GM19452 (cell line): ENCODE measurements around the gene CMAS.
"Not testable (repeated sequence)": the region's sequence is repeated elsewhere in the genome, so short reads cannot be mapped to it uniquely, and the experiment has no call there.

Experiments used
- ATAC-seq: cut with Tn5 transposase; IDR thresholded peaks from one replicate; pipeline ENCODE4 v1.9.1; 2021; ENCODE audit not compliant: unreplicated experiment

CMAS gene

DNA sequence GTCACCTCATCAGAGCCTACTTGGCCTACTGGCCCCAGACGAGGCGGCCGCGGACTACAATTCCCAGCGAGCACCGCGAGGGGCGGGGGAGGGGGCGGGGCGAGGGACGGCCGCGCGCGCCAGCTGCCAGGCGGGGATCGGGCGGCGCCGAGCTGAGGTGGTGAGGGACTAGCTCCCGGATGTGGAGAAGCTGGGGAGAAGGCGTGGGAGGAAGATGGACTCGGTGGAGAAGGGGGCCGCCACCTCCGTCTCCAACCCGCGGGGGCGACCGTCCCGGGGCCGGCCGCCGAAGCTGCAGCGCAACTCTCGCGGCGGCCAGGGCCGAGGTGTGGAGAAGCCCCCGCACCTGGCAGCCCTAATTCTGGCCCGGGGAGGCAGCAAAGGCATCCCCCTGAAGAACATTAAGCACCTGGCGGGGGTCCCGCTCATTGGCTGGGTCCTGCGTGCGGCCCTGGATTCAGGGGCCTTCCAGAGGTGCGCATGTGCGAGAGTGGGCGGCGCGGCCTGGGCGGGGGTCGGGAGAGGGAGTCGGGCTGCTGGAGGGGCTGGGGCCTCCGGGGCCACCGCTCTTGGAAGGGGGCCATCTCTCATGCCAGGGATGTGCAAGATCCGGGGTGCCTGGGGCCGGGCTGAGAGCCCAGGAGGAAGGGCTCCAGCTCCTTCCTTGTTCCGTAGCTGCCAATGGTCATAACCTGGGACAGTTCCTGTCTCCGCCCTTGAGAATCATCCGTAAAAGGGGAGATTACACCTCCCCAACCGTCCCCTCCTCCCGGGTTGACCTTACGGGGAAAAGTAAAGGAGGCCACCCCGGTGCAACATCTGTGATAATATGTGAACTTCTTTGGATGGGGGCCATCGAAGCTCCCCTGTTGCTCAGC lies at the start of gene CMAS:
TSS of gene CMAS (plus strand) at position 129 of the 878 bp plus-strand sequence. CDS start at position 215, 86 bp downstream.
- ATAC-seq, result peak; percentile 89

GRCh38 chr12:21998295-21998694 lies 47.7 kb upstream of the CMAS start:
- no peak for ATAC-seq

- no peak for ATAC-seq
These were observed 47.2 kb upstream of the CMAS start for GRCh38 chr12:21998782-21999181.

- no peak for ATAC-seq
These were observed 43.6 kb upstream of the CMAS start for GRCh38 chr12:22002430-22002829.

DNA sequence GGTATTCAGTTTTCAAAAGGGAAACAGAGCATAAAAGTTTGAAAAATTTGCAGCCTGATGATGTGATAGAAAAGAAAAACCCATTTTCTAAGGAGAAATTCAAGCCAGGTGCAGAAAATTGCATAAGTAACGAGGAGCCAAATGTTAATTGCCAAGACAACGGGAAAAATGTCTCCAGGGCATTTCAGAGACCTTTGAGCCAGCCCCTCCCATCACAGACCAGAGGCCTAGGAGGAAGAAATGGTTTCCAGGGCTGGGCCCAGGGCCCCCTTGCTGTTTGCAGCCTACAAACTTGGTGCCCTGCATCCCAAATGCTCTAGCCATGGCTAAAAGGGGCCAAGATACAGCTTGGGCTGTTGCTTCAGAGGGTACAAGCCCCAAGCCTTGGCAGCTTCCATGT lies 38.2 kb upstream of the CMAS start:
- ATAC-seq, result not testable (repeated sequence)

GRCh38 chr12:22008196-22008595 lies 37.8 kb upstream of the CMAS start:
- no peak for ATAC-seq

DNA sequence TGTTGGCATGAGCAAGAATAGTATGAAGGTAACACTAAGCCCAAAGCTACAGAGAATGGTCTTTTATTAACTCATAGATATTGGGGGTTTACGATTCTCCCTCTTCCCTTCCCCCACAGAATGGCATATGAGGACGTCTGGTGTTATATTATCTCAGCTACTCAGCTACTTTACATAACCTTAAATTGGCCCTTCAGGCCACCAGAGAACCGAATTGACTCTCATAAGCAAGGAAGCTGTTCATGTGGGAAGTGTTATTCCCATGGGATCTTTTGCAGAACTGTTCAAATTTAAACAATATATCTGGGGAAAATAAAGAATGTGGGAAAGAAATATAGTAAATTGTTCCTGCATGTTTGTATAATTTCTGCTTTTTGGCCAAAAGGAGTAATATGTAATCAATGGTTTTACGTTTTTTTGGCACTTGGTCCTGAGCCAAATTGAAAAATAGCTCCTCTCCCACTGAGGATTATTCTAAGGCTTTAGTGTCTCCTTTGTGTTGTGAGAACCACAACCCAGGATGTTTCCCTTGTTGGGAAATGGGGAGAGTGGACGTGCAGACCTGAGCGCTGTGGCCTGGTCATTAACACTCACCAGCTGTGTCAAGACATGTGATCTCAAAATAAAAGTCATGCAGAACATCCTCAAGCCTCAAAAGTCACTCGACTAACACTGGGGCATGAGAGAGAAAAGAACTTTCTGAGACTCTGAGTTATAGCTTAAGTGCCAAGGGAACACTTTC lies 31.8 kb upstream of the CMAS start:
- no peak for ATAC-seq

DNA sequence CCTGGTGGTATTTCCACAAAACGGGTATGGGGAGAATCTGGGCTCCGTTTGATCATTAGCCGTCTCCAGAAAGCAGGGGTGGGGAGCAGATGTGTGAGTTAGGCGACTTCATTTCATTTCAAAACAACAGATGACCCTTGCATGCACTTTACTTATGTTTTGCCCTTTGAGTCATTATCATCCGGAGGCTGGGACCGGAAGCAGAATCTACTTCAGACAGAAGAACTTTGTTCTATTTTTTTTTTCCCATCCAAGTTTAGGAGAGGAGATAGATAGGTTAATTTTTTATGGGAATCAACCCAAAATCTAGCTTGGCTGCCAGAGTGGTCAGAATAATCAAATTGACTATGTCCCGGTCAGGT lies 31.3 kb upstream of the CMAS start:
- ATAC-seq, result no peak

- no peak for ATAC-seq
These were observed 29.0 kb upstream of the CMAS start for GRCh38 chr12:22016982-22017381.

- ATAC-seq, result no peak
These were observed 27.2 kb upstream of the CMAS start for GRCh38 chr12:22018860-22019259.

GRCh38 chr12:22023489-22023888 lies 22.5 kb upstream of the CMAS start:
- not testable (repeated sequence) for ATAC-seq

- ATAC-seq, result no peak
These were observed 16.5 kb upstream of the CMAS start for GRCh38 chr12:22029491-22029890.

DNA sequence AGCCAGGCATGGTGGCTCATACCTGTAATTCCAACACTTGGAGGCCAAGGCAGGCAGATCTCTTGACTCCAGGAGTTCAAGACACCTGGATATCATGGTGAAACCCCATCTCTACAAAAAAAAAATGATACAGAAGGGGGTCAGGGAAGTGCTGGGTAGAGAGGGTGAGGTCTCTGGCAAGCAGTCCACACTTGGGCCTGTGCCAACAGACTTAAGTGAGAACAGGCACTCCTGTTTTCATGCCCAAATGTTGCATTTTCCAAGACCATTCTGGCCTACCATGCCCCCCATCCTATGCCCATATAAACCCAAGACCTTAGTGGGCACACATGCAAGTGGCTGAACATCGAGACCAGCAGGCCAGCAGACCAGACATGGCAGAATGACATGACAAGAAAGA lies 16.0 kb upstream of the CMAS start:
- ATAC-seq, result no peak

DNA sequence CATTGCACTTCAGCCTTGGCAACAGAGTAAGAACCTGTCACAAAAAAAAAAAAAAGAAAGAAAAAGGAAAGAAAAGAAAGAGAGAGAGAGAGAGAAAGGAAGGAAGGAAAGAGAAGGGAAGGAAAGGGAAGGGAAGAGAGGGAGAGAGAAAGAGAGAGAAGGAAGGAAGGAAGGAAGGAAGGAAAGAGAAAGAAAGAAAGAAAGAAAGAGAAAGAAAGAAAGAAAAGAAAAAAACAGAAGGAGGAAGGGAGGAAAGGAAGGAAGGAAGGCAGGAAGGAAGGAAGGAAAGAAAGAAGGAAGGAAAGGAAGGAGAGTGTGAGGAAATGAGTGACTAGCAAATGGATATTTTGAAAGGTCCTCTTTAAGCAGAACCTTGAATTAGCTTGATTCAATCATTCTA lies 13.3 kb upstream of the CMAS start:
- no peak for ATAC-seq

GRCh38 chr12:22034709-22035506 lies 11.1 kb upstream of the CMAS start:
- ATAC-seq, result no peak

- ATAC-seq, result no peak
These were observed 8.1 kb upstream of the CMAS start for GRCh38 chr12:22037947-22038346.

GRCh38 chr12:22038734-22039133 lies 7.3 kb upstream of the CMAS start:
- no peak for ATAC-seq

DNA sequence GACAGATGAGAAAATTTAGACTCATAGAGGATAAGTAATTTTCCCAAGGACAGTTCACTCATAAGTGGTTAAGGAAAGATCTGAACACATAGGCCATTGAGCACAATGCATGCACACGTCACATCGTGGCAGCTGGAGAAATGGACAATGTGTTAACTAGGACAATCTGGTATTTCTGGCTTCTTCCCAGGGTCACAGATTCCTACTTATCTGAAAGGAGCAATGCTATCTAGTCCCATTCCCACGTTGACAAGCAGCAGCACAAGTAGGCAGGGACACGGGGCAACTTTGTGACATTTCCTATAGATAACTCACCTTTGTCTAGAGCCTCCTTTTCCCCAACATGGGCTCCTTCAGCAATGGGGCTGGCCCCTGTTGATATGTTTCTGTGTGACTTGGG lies 6.7 kb upstream of the CMAS start:
- ATAC-seq, result no peak

- no peak for ATAC-seq
These were observed 2.9 kb upstream of the CMAS start for GRCh38 chr12:22042976-22043669.

DNA sequence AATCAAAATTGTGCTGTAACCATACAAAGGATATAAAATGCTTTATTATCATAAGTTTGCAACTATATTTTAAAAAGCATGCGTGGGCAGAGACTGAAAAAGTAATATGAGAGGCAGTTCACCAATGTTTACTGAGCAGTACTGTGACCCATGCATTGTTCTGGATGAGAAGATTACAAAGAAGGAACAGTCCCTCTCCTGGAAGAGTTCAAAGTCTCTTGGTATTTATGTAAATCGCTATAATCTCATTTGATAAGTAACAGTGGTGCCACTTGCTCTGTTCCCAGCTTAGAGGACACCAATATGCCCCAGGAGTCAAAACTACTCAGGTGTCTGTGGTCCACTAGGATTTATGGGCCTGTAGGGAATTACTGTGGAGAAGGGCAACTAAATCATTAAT lies 2.1 kb upstream of the CMAS start:
- no peak for ATAC-seq

DNA sequence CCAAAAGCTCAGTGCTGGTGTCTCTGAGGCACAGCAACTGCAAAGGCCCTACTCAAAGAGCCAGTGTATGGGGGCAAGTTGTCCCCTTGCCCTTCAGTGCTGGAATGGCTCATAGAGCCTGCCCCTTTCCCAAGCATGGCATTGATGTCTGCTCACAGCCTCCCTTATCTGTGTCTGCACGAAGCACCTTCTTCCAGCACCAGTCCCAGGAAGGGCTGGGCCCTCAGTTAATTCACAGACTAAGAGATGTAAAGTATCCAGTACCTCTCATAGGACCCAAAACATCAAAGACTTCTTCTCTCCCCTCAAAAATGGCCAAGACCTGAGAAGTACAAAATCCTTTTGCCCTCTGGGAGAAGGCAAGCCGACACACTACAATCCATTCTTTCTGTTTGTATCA lies 1.6 kb upstream of the CMAS start:
- no peak for ATAC-seq
